ENCODE data around the gene LMX1B.

- no peak for TF ChIP-seq EZH2 (IDR thresholded peaks at IDR 0.05; ENCODE audit: borderline replicate concordance, low read length)
- TF ChIP-seq CTCF (conservative IDR thresholded peaks at IDR 0.05 in 1 of 2, IDR thresholded peaks at IDR 0.05 in 1 of 2; ENCODE audit: extremely low read depth in 1 of 2, insufficient read depth in 1 of 2, low read depth in 1 of 2, low read length in 2 of 2): no peak
These were observed 85.7 kb downstream of the LMX1B start for GRCh38 chr9:126699401-126699881.

Data from mammary epithelial cell (primary cell).